ENCODE results near the gene ANKRD40CL.

ANKRD40CL gene
- total RNA-seq: 0 reads per million in 3 donors

- Histone ChIP-seq H3K4me1 (ENCODE audit: control insufficient read depth, insufficient read depth, low read length, poor library complexity, severe bottlenecking) (peaks cover 4% of the 10 kb centered on the region), H3K36me3 (ENCODE audit: control insufficient read depth, insufficient read depth, low read length) (no peaks in the 10 kb centered on the region), H3K4me3 (ENCODE audit: insufficient read depth, low read depth, low read length, poor library complexity, severe bottlenecking) (no peak within 1 kb of the TSS), H3K9me3 (ENCODE audit: control insufficient read depth, low read length) (no peaks in the 10 kb centered on the region), H3K27me3 (replicated peaks; ENCODE audit: control insufficient read depth, insufficient read depth, low read length, poor library complexity, severe bottlenecking) (peaks cover 2% of the 10 kb centered on the region), H3K27ac (ENCODE audit: insufficient read depth, low read length, poor library complexity, severe bottlenecking) (no peak within 1 kb of the TSS)
- no peak for DNase-seq
These were observed at the start of gene ANKRD40CL for GRCh38 chr17:50767446-50767845. Gene ANKRD40CL, minus strand, starts transcription at chr17:50767518. Its CDS starts 605 bp downstream, at chr17:50766913.

- Histone ChIP-seq H3K36me3 (ENCODE audit: control insufficient read depth, insufficient read depth, low read length) (no peaks in the 10 kb centered on the region), H3K4me3 (ENCODE audit: insufficient read depth, low read depth, low read length, poor library complexity, severe bottlenecking) (no peak overlapping the region), H3K9me3 (ENCODE audit: control insufficient read depth, low read length) (no peaks in the 10 kb centered on the region), H3K27ac (ENCODE audit: insufficient read depth, low read length, poor library complexity, severe bottlenecking) (no peak overlapping the region), H3K4me1 (ENCODE audit: control insufficient read depth, insufficient read depth, low read length, poor library complexity, severe bottlenecking) (peaks cover 7% of the 10 kb centered on the region), H3K27me3 (replicated peaks; ENCODE audit: control insufficient read depth, insufficient read depth, low read length, poor library complexity, severe bottlenecking) (no peaks in the 10 kb centered on the region)
- no peak for DNase-seq
These were observed 49.0 kb upstream of the ANKRD40CL start for GRCh38 chr17:50816271-50816670.

- H3K9me3 ChIP-seq (ENCODE audit: control insufficient read depth, low read length): no peaks in the 10 kb centered on the region
- peaks cover 7% of the 10 kb centered on the region for H3K4me1 ChIP-seq (ENCODE audit: control insufficient read depth, insufficient read depth, low read length, poor library complexity, severe bottlenecking)
- H3K27me3 ChIP-seq (replicated peaks; ENCODE audit: control insufficient read depth, insufficient read depth, low read length, poor library complexity, severe bottlenecking): no peaks in the 10 kb centered on the region
- no peak overlapping the region for H3K27ac ChIP-seq (ENCODE audit: insufficient read depth, low read length, poor library complexity, severe bottlenecking)
- no peak for DNase-seq
- H3K36me3 ChIP-seq (ENCODE audit: control insufficient read depth, insufficient read depth, low read length): no peaks in the 10 kb centered on the region
- no peak overlapping the region for H3K4me3 ChIP-seq (ENCODE audit: insufficient read depth, low read depth, low read length, poor library complexity, severe bottlenecking)
These were observed 48.1 kb upstream of the ANKRD40CL start for GRCh38 chr17:50815400-50815799.

- Histone ChIP-seq H3K4me3 (ENCODE audit: insufficient read depth, low read depth, low read length, poor library complexity, severe bottlenecking) (no peak overlapping the region), H3K27me3 (replicated peaks; ENCODE audit: control insufficient read depth, insufficient read depth, low read length, poor library complexity, severe bottlenecking) (no peaks in the 10 kb centered on the region), H3K9me3 (ENCODE audit: control insufficient read depth, low read length) (no peaks in the 10 kb centered on the region), H3K4me1 (ENCODE audit: control insufficient read depth, insufficient read depth, low read length, poor library complexity, severe bottlenecking) (peaks cover 7% of the 10 kb centered on the region), H3K36me3 (ENCODE audit: control insufficient read depth, insufficient read depth, low read length) (no peaks in the 10 kb centered on the region), H3K27ac (ENCODE audit: insufficient read depth, low read length, poor library complexity, severe bottlenecking) (no peak overlapping the region)
- no peak for DNase-seq
These were observed 46.3 kb upstream of the ANKRD40CL start for GRCh38 chr17:50813583-50813982.

GRCh38 chr17:50808888-50809287 is 41.6 kb upstream of the ANKRD40CL start:
- Histone ChIP-seq H3K27me3 (replicated peaks; ENCODE audit: control insufficient read depth, insufficient read depth, low read length, poor library complexity, severe bottlenecking) (no peaks in the 10 kb centered on the region), H3K4me3 (ENCODE audit: insufficient read depth, low read depth, low read length, poor library complexity, severe bottlenecking) (no peak overlapping the region), H3K36me3 (ENCODE audit: control insufficient read depth, insufficient read depth, low read length) (no peaks in the 10 kb centered on the region), H3K4me1 (ENCODE audit: control insufficient read depth, insufficient read depth, low read length, poor library complexity, severe bottlenecking) (no peaks in the 10 kb centered on the region), H3K9me3 (ENCODE audit: control insufficient read depth, low read length) (no peaks in the 10 kb centered on the region), H3K27ac (ENCODE audit: insufficient read depth, low read length, poor library complexity, severe bottlenecking) (no peak overlapping the region)
- no peak for DNase-seq

GRCh38 chr17:50808413-50808812 is 41.1 kb upstream of the ANKRD40CL start:
- DNase-seq: no peak
- Histone ChIP-seq H3K36me3 (ENCODE audit: control insufficient read depth, insufficient read depth, low read length) (no peaks in the 10 kb centered on the region), H3K27me3 (replicated peaks; ENCODE audit: control insufficient read depth, insufficient read depth, low read length, poor library complexity, severe bottlenecking) (no peaks in the 10 kb centered on the region), H3K9me3 (ENCODE audit: control insufficient read depth, low read length) (no peaks in the 10 kb centered on the region), H3K4me3 (ENCODE audit: insufficient read depth, low read depth, low read length, poor library complexity, severe bottlenecking) (no peak overlapping the region), H3K27ac (ENCODE audit: insufficient read depth, low read length, poor library complexity, severe bottlenecking) (no peak overlapping the region), H3K4me1 (ENCODE audit: control insufficient read depth, insufficient read depth, low read length, poor library complexity, severe bottlenecking) (no peaks in the 10 kb centered on the region)

- Histone ChIP-seq H3K9me3 (ENCODE audit: control insufficient read depth, low read length) (no peaks in the 10 kb centered on the region), H3K36me3 (ENCODE audit: control insufficient read depth, insufficient read depth, low read length) (no peaks in the 10 kb centered on the region), H3K4me3 (ENCODE audit: insufficient read depth, low read depth, low read length, poor library complexity, severe bottlenecking) (no peak overlapping the region), H3K27me3 (replicated peaks; ENCODE audit: control insufficient read depth, insufficient read depth, low read length, poor library complexity, severe bottlenecking) (no peaks in the 10 kb centered on the region), H3K27ac (ENCODE audit: insufficient read depth, low read length, poor library complexity, severe bottlenecking) (no peak overlapping the region), H3K4me1 (ENCODE audit: control insufficient read depth, insufficient read depth, low read length, poor library complexity, severe bottlenecking) (no peaks in the 10 kb centered on the region)
- DNase-seq: no peak
These were observed 40.4 kb upstream of the ANKRD40CL start for GRCh38 chr17:50807675-50808074.

GRCh38 chr17:50807009-50807408 is 39.7 kb upstream of the ANKRD40CL start:
- no peak for DNase-seq
- H3K27ac ChIP-seq (ENCODE audit: insufficient read depth, low read length, poor library complexity, severe bottlenecking): no peak overlapping the region
- no peaks in the 10 kb centered on the region for H3K9me3 ChIP-seq (ENCODE audit: control insufficient read depth, low read length)
- H3K4me3 ChIP-seq (ENCODE audit: insufficient read depth, low read depth, low read length, poor library complexity, severe bottlenecking): no peak overlapping the region
- no peaks in the 10 kb centered on the region for H3K4me1 ChIP-seq (ENCODE audit: control insufficient read depth, insufficient read depth, low read length, poor library complexity, severe bottlenecking)
- H3K36me3 ChIP-seq (ENCODE audit: control insufficient read depth, insufficient read depth, low read length): no peaks in the 10 kb centered on the region
- H3K27me3 ChIP-seq (replicated peaks; ENCODE audit: control insufficient read depth, insufficient read depth, low read length, poor library complexity, severe bottlenecking): no peaks in the 10 kb centered on the region

- H3K36me3 ChIP-seq (ENCODE audit: control insufficient read depth, insufficient read depth, low read length): no peaks in the 10 kb centered on the region
- no peak overlapping the region for H3K27ac ChIP-seq (ENCODE audit: insufficient read depth, low read length, poor library complexity, severe bottlenecking)
- no peak overlapping the region for H3K4me3 ChIP-seq (ENCODE audit: insufficient read depth, low read depth, low read length, poor library complexity, severe bottlenecking)
- H3K9me3 ChIP-seq (ENCODE audit: control insufficient read depth, low read length): no peaks in the 10 kb centered on the region
- H3K27me3 ChIP-seq (replicated peaks; ENCODE audit: control insufficient read depth, insufficient read depth, low read length, poor library complexity, severe bottlenecking): no peaks in the 10 kb centered on the region
- no peaks in the 10 kb centered on the region for H3K4me1 ChIP-seq (ENCODE audit: control insufficient read depth, insufficient read depth, low read length, poor library complexity, severe bottlenecking)
- no peak for DNase-seq
These were observed 38.9 kb upstream of the ANKRD40CL start for GRCh38 chr17:50806141-50806643.

- no peak for DNase-seq
- H3K4me1 ChIP-seq (ENCODE audit: control insufficient read depth, insufficient read depth, low read length, poor library complexity, severe bottlenecking): no peaks in the 10 kb centered on the region
- no peak overlapping the region for H3K4me3 ChIP-seq (ENCODE audit: insufficient read depth, low read depth, low read length, poor library complexity, severe bottlenecking)
- no peaks in the 10 kb centered on the region for H3K36me3 ChIP-seq (ENCODE audit: control insufficient read depth, insufficient read depth, low read length)
- H3K27ac ChIP-seq (ENCODE audit: insufficient read depth, low read length, poor library complexity, severe bottlenecking): no peak overlapping the region
- H3K27me3 ChIP-seq (replicated peaks; ENCODE audit: control insufficient read depth, insufficient read depth, low read length, poor library complexity, severe bottlenecking): no peaks in the 10 kb centered on the region
- no peaks in the 10 kb centered on the region for H3K9me3 ChIP-seq (ENCODE audit: control insufficient read depth, low read length)
These were observed 38.2 kb upstream of the ANKRD40CL start for GRCh38 chr17:50805486-50805885.

All from effector memory CD4-positive, alpha-beta T cell (primary cell).